Measurements from ENCODE around the gene CTNND2.
"Not testable (repeated sequence)": the region's sequence is repeated elsewhere in the genome, so short reads cannot be mapped to it uniquely, and the experiment has no call there.

Gene CTNND2

GRCh38 chr5:11640158-11640873 is 263.9 kb downstream of the CTNND2 start:
- no peak for TF ChIP-seq CTCF (IDR thresholded peaks at IDR 0.05; ENCODE audit: low read depth, low read length)
- no peak for DNase-seq
- no peaks in the 10 kb centered on the region for H3K27me3 ChIP-seq (ENCODE audit: insufficient read depth, low read depth, severe bottlenecking)

GRCh38 chr5:11622785-11623184 is 281.5 kb downstream of the CTNND2 start:
- no peak for TF ChIP-seq CTCF (IDR thresholded peaks at IDR 0.05; ENCODE audit: low read depth, low read length)
- no peak for DNase-seq
- Histone ChIP-seq H3K9me3 (ENCODE audit: severe bottlenecking) (no peaks in the 10 kb centered on the region), H3K27me3 (ENCODE audit: insufficient read depth, low read depth, severe bottlenecking) (no peaks in the 10 kb centered on the region), H3K27ac (no peak overlapping the region), H3K4me3 (ENCODE audit: low read depth, low read length) (no peak overlapping the region), H3K36me3 (no peaks in the 10 kb centered on the region)

More at GRCh38 chr5:11640158-11640873, 263.9 kb downstream of the CTNND2 start:
- Histone ChIP-seq H3K9me3 (ENCODE audit: severe bottlenecking) (no peaks in the 10 kb centered on the region), H3K27ac (no peak overlapping the region), H3K36me3 (no peaks in the 10 kb centered on the region), H3K4me3 (ENCODE audit: low read depth, low read length) (no peak overlapping the region)

GRCh38 chr5:11620172-11620571 is 284.1 kb downstream of the CTNND2 start:
- no peak for TF ChIP-seq CTCF (IDR thresholded peaks at IDR 0.05; ENCODE audit: low read depth, low read length)
- H3K9me3 ChIP-seq (ENCODE audit: severe bottlenecking), result no peaks in the 10 kb centered on the region
- DNase-seq, result no peak
- no peaks in the 10 kb centered on the region for H3K36me3 ChIP-seq
- no peak overlapping the region for H3K4me3 ChIP-seq (ENCODE audit: low read depth, low read length)
- no peaks in the 10 kb centered on the region for H3K27me3 ChIP-seq (ENCODE audit: insufficient read depth, low read depth, severe bottlenecking)
- H3K27ac ChIP-seq, result no peak overlapping the region

GRCh38 chr5:11619339-11620024 is 284.8 kb downstream of the CTNND2 start:
- H3K27me3 ChIP-seq (ENCODE audit: insufficient read depth, low read depth, severe bottlenecking), result no peaks in the 10 kb centered on the region
- H3K27ac ChIP-seq, result no peak overlapping the region
- no peaks in the 10 kb centered on the region for H3K9me3 ChIP-seq (ENCODE audit: severe bottlenecking)
- DNase-seq, result no peak
- H3K4me3 ChIP-seq (ENCODE audit: low read depth, low read length), result no peak overlapping the region
- no peaks in the 10 kb centered on the region for H3K36me3 ChIP-seq
- TF ChIP-seq CTCF (IDR thresholded peaks at IDR 0.05; ENCODE audit: low read depth, low read length), result no peak

- no peak for DNase-seq
- TF ChIP-seq CTCF (IDR thresholded peaks at IDR 0.05; ENCODE audit: low read depth, low read length), result no peak
- no peaks in the 10 kb centered on the region for H3K36me3 ChIP-seq
Observed at GRCh38 chr5:11617080-11617479, 287.2 kb downstream of the CTNND2 start.

GRCh38 chr5:11616624-11617023 is 287.6 kb downstream of the CTNND2 start:
- not testable (repeated sequence) for H3K9me3 ChIP-seq (ENCODE audit: severe bottlenecking); H3K27ac ChIP-seq

More at GRCh38 chr5:11617080-11617479, 287.2 kb downstream of the CTNND2 start:
- Histone ChIP-seq H3K9me3 (ENCODE audit: severe bottlenecking) (no peaks in the 10 kb centered on the region), H3K27me3 (ENCODE audit: insufficient read depth, low read depth, severe bottlenecking) (no peaks in the 10 kb centered on the region), H3K27ac (no peak overlapping the region), H3K4me3 (ENCODE audit: low read depth, low read length) (no peak overlapping the region)

More at GRCh38 chr5:11616624-11617023, 287.6 kb downstream of the CTNND2 start:
- H3K36me3 ChIP-seq; H3K27me3 ChIP-seq (ENCODE audit: insufficient read depth, low read depth, severe bottlenecking); DNase-seq; H3K4me3 ChIP-seq (ENCODE audit: low read depth, low read length): not testable (repeated sequence)
